Measurements from ENCODE around the gene HSPA1L. TPM values are rescaled to one million over a fixed set of nuclear protein-coding genes. Genes with fewer than 3 reads are reported as not detected.

Gene HSPA1L
- total and polyA plus RNA-seq, 10 of the 15 experiments (the other 5 are each of a cell fraction or from before 2014, with no cell fraction given) = 0.69 to 2.5 (median 1.5) TPM

- POLR2A ChIA-PET = interaction anchor here (1.0 to 3.2 kb wide), 10 partner anchors 10 to 113 kb away, joined by 3 to 12 read pairs (median 6); partner anchors contain the start of genes HSPA1A, HSPA1L, LSM2 and VARS1
- Histone ChIP-seq H3K79me2 (ENCODE audit: control insufficient read depth, insufficient read depth, low read length) (no peaks in the 10 kb centered on the region), H3K9ac (ENCODE audit: control insufficient read depth, insufficient read depth, low read length) (0 out of 2 replicates have a peak within 1 kb of the TSS, but pooled peaks have one; percentile 15), H3K4me1 (ENCODE audit: control insufficient read depth, insufficient read depth, low read length) (peaks cover 18% of the 10 kb centered on the region), H3K4me2 (ENCODE audit: control insufficient read depth, insufficient read depth) (peak within 1 kb of the TSS; percentile 62), H4K20me1 (ENCODE audit: control insufficient read depth, insufficient read depth) (no peaks in the 10 kb centered on the region), H3K27ac (ENCODE audit: control insufficient read depth, insufficient read depth) (peak within 1 kb of the TSS; percentile 37; the same call in 1 of the 2 replicates), H2AFZ (ENCODE audit: control insufficient read depth, low read depth, low read length) (no peak within 1 kb of the TSS; the same call in 1 of the 2 replicates), H3K9me3 (replicated peaks; ENCODE audit: control insufficient read depth, insufficient read depth, low read length) (no peaks in the 10 kb centered on the region), H3K36me3 (ENCODE audit: control insufficient read depth in 2 of 2, insufficient read depth in 2 of 2, low read length in 1 of 2) (peaks cover 0 to 34% of the 10 kb centered on the region in 2 experiments; a peak in 3 of 4 replicates), H3K4me3 (no peak within 1 kb of the TSS), H3K27me3 (replicated peaks in 1 of 2; ENCODE audit: control insufficient read depth in 2 of 2, insufficient read depth in 2 of 2, low read length in 1 of 2) (no peaks in the 10 kb centered on the region)
- intact Hi-C loops (cut with micrococcal nuclease; ENCODE audit: unreplicated experiment) = loop anchor here (1.0 to 10.0 kb wide), 2 partner anchors 12 to 48 kb away; partner anchors contain the start of gene HSPA1B
- SMC1A ChIA-PET (ENCODE audit: uncharacterized antibody, unreplicated experiment) = interaction anchor here (1.1 to 1.2 kb wide), 4 partner anchors 9 to 82 kb away, joined by 3 to 6 read pairs (median 4); partner anchors contain the start of gene VARS1
- FAIRE-seq (peak; percentile 94), ATAC-seq (peak; percentile 95), DNase-seq (ENCODE audit: low read depth, low spot score) (peak; percentile 70)
- WGBS (ENCODE audit: insufficient coverage, insufficient replicate concordance, low lambda C conversion rate, missing lambda C conversion rate) = 12% methylated on average over 15 of the region's 15 CpGs
- CTCF ChIA-PET = interaction anchor here (1.9 to 4.1 kb wide), 3 partner anchors 12 to 18 kb away, joined by 6 to 12 read pairs (median 8); partner anchors contain the start of gene VARS1
- BruUV-seq (replicated peaks) = no TSS peak
- RAD21 ChIA-PET (ENCODE audit: unreplicated experiment) = interaction anchor here (0.8 to 2.1 kb wide), 4 partner anchors 14 to 53 kb away, joined by 3 to 8 read pairs (median 6); partner anchors contain the start of gene VARS1
- in situ Hi-C loops (cut with MboI) = no loop called here
- TF ChIP-seq, protein P1, sequence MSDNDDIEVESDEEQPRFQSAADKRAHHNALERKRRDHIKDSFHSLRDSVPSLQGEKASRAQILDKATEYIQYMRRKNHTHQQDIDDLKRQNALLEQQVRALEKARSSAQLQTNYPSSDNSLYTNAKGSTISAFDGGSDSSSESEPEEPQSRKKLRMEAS (IDR thresholded peaks at IDR 0.05; ENCODE audit: low read depth, low read length) = 0 out of 2 replicates have a peak, but pooled peaks have one; percentile 28
- TF ChIP-seq REST (IDR thresholded peaks at IDR 0.05; ENCODE audit: low read depth, low read length) (no peak), POLR2AphosphoS5 (IDR thresholded peaks at IDR 0.05; ENCODE audit: low read length) (peak; percentile 73; the same call in 1 of the 2 replicates), MEF2A (IDR thresholded peaks at IDR 0.05; ENCODE audit: insufficient read depth, low read depth, low read length) (peak; percentile 97), CREM (IDR thresholded peaks at IDR 0.05; ENCODE audit: low read depth) (peak; percentile 94), IKZF1 (conservative IDR thresholded peaks at IDR 0.05) (peak; percentile 93), PAX8 (IDR thresholded peaks at IDR 0.05) (no peak), SMAD5 (IDR thresholded peaks at IDR 0.05; ENCODE audit: low read depth) (peak; percentile 56; the same call in 1 of the 2 replicates), WRNIP1 (IDR thresholded peaks at IDR 0.05; ENCODE audit: borderline replicate concordance, low read depth, low read length) (no peak), CBFB (IDR thresholded peaks at IDR 0.05; ENCODE audit: low read depth) (peak; percentile 90), JUNB (IDR thresholded peaks at IDR 0.05) (peak; percentile 45; the same call in 1 of the 2 replicates), ZBED1 (IDR thresholded peaks at IDR 0.05; ENCODE audit: borderline replicate concordance) (peak; percentile 91; the same call in 1 of the 2 replicates), TCF3 (IDR thresholded peaks at IDR 0.05; ENCODE audit: borderline replicate concordance, insufficient read depth, low read depth, low read length) (no peak), FOS (IDR thresholded peaks at IDR 0.05; ENCODE audit: borderline replicate concordance, extremely low read depth, insufficient read length) (no peak), EGR1 (IDR thresholded peaks at IDR 0.05; ENCODE audit: borderline replicate concordance in 1 of 2, low read depth in 2 of 2, low read length in 2 of 2) (peak in 1 of 2 experiments; percentile 95; a peak in 2 of 3 replicates), POLR2A (IDR thresholded peaks at IDR 0.05; ENCODE audit: low read depth, low read length) (peak; percentile 72), MTA3 (IDR thresholded peaks at IDR 0.05; ENCODE audit: borderline replicate concordance, low read length) (peak; percentile 52), TARDBP (IDR thresholded peaks at IDR 0.05; ENCODE audit: borderline replicate concordance) (no peak), PKNOX1 (IDR thresholded peaks at IDR 0.05) (peak; percentile 27), NBN (IDR thresholded peaks at IDR 0.05) (peak; percentile 95), ZNF207 (IDR thresholded peaks at IDR 0.05; ENCODE audit: borderline replicate concordance) (0 out of 2 replicates have a peak, but pooled peaks have one; percentile 16)
Observed at GRCh38 chr6:31776989-31777666, 38.0 kb downstream of the HSPA1L start, which contains the start of gene VWA7. Gene VWA7 (minus strand): TSS chr6:31777328. CDS start chr6:31776779, 549 bp downstream.

Measured in GM12878 (cell line).